Dendritic cell treated with granulocyte-macrophage colony-stimulating factor and Interleukin-4, amounts not matched to agents 40 ng/mL and 50 ng/mL, for 4 days (primary cell): ENCODE data around the gene NUB1.

ENCODE experiments used
- H3K27ac Mint-ChIP-seq: one replicate; pipeline ENCODE4 v1.8.0; 2022; ENCODE audit warnings: mild to moderate bottlenecking, mixed read lengths
- H3K27me3 Mint-ChIP-seq: one replicate; pipeline ENCODE4 v1.8.0; 2022; ENCODE audit warnings: mild to moderate bottlenecking, mixed read lengths
- H3K36me3 Mint-ChIP-seq: one replicate; pipeline ENCODE4 v1.8.0; 2022; ENCODE audit warnings: low read depth, mixed read lengths
- H3K4me1 Mint-ChIP-seq: one replicate; pipeline ENCODE4 v1.8.0; 2022; ENCODE audit warnings: low read depth, mixed read lengths
- H3K4me3 Mint-ChIP-seq: one replicate; pipeline ENCODE4 v1.8.0; 2022; ENCODE audit warnings: mild to moderate bottlenecking, moderate library complexity, mixed read lengths
- H3K9me3 Mint-ChIP-seq: one replicate; pipeline ENCODE4 v1.8.0; 2022; ENCODE audit warnings: mixed read lengths
- intact Hi-C: fragments of 100-400 bp; cut with micrococcal nuclease; formaldehyde crosslinking; loops from one replicate; pipeline ENCODE4 v1.15.0; 2022

NUB1 gene

DNA sequence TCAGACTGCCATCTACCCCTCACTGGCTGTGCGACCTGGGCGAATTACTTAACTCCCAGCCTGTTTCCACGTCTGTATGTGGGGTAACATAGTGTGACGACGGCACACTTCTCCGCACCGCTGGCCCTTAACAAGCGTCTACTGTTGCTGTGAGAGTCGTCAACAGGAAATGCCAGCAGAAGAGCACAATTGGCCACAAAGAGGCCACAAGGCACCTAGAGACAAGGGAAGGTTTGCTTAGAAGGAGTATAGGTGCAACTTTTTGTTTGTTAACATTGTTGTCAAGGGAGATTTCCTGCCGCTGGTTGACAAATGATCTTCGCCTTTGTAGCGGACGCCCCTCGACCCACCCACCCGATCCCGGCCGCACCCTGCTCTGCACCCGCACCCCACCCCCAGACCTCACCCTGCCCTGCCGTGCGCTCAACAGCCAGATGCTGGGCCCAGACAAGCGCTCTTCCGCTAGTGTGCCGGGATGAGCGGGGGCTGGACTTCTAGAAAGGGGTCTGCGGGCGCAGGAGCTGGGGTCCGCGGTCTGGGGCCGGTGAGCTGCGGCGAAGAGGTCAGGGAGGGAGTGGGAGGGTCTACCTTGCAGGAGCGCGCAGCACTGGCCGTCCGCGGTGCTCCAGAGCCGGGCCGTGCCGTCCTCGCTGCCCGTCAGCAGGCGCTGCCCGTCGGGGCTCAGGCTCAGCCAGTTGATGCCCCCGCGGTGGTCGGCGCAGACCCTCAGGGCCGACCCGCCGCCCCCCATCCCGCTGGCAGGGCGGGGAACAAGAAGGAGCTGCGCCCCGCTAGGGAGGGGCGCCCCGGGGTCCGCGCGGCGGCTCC is 67.4 kb downstream of the NUB1 start:
- H3K27ac Mint-ChIP-seq, result no peak overlapping the region
- peaks cover 80% of the 10 kb centered on the region for H3K27me3 Mint-ChIP-seq
- intact Hi-C loops, result no loop called here
- no peaks in the 10 kb centered on the region for H3K36me3 Mint-ChIP-seq
- H3K4me3 Mint-ChIP-seq, result peak overlapping the region; percentile 2
- H3K9me3 Mint-ChIP-seq, result no peaks in the 10 kb centered on the region
- peaks cover 52% of the 10 kb centered on the region for H3K4me1 Mint-ChIP-seq

DNA sequence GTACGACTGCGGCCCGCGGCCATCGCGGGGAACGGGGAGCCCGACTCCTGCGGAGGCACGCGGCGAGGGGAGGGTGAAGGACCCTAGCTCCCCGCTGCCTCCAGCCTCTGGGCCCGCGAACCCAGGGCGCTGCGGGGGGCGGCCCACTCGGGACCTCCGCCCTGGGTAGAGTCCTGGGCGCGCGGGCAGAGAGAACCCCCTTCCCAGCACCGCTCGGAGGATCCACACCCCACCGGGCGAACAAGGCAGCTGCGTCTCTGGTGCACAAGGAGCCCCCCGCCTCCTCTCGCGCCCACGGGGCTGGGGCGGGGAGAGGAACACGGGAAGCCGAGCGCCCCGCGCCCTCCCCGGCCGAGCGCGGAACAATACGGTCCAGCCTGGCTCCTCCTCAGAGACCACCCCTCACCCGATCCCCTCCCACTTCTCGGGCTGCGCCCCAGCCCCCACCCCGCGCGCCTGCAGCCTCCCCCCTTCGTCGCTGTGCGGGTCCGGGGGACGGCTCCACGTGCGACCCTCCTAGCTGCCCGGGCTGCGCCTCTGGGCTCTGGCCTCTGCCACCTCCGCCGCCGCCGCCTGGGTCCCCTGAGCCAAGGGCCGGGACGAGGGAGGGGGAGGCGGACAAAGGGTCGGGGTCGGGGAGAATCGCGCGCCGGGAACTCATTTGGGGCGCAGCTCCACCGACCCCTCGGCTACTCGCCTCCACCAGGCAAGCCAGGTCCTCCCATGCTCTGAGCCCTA is 68.2 kb downstream of the NUB1 start, which contains the start of gene WDR86:
Gene WDR86, minus strand, starts transcription at position 372 of the 738 bp plus-strand sequence. CDS start 449 bp downstream, outside the sequence.
- H3K4me3 Mint-ChIP-seq, result peak within 1 kb of the TSS; percentile 48
- peaks cover 79% of the 10 kb centered on the region for H3K27me3 Mint-ChIP-seq
- H3K4me1 Mint-ChIP-seq, result peaks cover 44% of the 10 kb centered on the region
- no peaks in the 10 kb centered on the region for H3K36me3 Mint-ChIP-seq
- no peaks in the 10 kb centered on the region for H3K9me3 Mint-ChIP-seq
- H3K27ac Mint-ChIP-seq, result peak within 1 kb of the TSS; percentile 23
- intact Hi-C loops, result no loop called here

DNA sequence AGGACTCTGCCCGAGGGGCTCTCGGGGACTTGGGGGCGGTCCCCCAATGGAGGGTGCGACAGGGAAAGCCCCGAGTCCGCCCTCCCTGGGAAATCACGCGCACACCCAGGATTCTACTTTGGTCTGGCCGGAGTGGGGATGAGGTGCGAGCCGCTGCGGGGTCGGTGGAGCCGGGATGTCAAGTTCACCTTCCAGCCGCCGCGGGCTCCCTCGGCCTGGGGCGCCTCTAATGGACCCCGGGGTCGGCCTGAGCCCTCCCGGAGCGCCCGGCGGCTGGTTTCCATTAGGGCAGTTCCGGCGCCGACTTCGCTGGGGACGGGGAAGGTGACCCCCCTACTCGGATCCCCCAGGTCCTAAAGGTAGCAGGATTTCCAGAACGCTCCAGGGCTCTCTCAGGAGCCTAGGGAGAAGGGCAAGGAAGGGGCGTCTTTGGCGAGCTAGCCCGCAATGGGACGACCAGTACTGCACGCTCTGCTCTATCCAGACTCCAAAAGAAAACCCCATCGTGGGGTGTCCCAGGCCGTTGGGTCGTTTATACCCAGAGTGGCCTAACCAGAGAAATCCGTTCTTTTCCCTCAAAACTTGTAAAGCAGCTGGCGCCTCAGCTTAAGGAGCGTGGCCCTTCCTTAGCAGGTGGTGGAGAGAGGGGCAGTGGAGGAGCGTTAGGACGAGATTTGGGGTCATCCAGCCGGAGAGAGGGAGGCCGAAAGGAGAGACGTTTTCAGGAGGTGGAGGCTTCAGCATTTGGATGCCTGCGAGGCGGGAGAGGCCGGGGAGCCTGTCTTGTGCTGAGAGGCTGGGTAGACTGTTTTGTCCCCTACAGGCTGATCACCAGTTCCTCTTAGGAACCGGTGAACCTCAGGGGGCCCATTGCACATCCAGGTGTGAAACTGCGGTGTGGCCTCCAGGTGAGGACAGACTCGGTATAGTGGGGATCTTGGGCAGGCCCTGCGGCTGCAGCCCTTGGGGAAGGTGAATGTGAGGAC is 69.1 kb downstream of the NUB1 start:
- intact Hi-C loops, result no loop called here
- peak overlapping the region; percentile 48 for H3K4me3 Mint-ChIP-seq
- H3K9me3 Mint-ChIP-seq, result no peaks in the 10 kb centered on the region
- H3K4me1 Mint-ChIP-seq, result peaks cover 40% of the 10 kb centered on the region
- no peaks in the 10 kb centered on the region for H3K36me3 Mint-ChIP-seq
- H3K27me3 Mint-ChIP-seq, result peaks cover 71% of the 10 kb centered on the region
- peak overlapping the region; percentile 23 for H3K27ac Mint-ChIP-seq

DNA sequence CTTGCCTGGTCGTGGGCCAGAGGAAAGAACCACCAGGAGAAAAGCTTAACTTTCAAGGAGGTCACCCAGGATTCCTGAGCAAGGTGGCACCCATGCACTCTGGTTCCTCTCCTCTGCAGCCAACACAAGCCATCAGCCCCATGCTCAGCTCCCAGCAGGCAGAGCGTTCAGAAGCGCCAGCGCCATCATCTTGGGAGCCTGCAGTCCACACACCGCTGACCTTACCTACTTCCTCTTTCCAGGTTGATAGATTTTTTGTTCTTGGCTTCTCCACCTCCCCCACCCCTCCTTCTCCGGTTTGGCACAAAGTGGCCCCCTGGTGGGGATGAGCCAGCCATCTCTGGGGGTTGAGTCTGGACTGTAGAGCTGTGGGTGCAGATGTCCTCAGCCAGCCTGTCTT is 69.9 kb downstream of the NUB1 start:
- intact Hi-C loops, result no loop called here
- H3K4me1 Mint-ChIP-seq, result peaks cover 46% of the 10 kb centered on the region
- H3K9me3 Mint-ChIP-seq, result no peaks in the 10 kb centered on the region
- H3K27ac Mint-ChIP-seq, result no peak overlapping the region
- no peaks in the 10 kb centered on the region for H3K36me3 Mint-ChIP-seq
- peaks cover 64% of the 10 kb centered on the region for H3K27me3 Mint-ChIP-seq
- no peak overlapping the region for H3K4me3 Mint-ChIP-seq

DNA sequence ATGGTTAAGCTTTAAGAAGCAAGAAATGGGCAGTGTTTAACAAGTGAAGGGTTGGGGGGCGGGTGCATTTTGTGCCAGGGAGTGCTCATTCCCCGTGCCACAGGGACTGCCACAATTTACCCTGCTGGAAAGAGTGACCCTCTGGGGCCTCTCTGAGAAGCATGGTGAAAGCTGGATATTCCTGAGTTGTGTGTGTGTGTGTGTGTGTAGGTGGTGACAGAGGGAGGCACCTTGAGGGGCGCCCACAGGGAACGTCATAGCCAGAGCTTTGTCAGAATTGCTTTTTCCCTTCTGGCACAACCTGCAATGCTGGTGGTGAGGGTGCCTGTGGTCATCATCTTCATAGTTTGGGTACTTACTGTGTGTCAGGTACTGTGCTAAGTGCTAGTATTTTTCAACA is 70.7 kb downstream of the NUB1 start:
- Mint-ChIP-seq H3K4me3 (no peak overlapping the region), H3K27ac (no peak overlapping the region), H3K27me3 (peaks cover 61% of the 10 kb centered on the region), H3K36me3 (no peaks in the 10 kb centered on the region), H3K9me3 (no peaks in the 10 kb centered on the region), H3K4me1 (peaks cover 54% of the 10 kb centered on the region)
- intact Hi-C loops, result no loop called here

DNA sequence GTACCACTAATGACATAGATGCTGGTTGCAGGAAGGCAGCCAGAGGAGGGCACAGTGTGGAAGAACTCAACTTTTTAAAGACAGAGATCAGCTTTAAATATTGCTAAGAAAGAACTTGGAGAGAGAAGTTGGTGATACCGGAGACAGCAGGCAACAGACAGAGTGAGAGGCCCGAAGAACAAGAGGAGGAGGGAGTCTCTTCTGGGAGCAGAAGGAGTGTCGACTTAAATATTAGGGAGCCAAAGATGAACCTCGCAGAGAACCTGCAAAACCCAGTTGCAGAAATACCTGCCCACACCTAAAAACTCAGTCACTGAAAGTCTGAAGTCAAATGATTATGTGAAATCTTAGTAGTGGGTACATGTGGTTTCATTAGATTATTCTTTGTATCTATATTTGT is 71.6 kb downstream of the NUB1 start:
- no peaks in the 10 kb centered on the region for H3K9me3 Mint-ChIP-seq
- H3K27ac Mint-ChIP-seq, result no peak overlapping the region
- H3K36me3 Mint-ChIP-seq, result no peaks in the 10 kb centered on the region
- H3K27me3 Mint-ChIP-seq, result peaks cover 54% of the 10 kb centered on the region
- no peak overlapping the region for H3K4me3 Mint-ChIP-seq
- H3K4me1 Mint-ChIP-seq, result peaks cover 57% of the 10 kb centered on the region
- intact Hi-C loops, result no loop called here

DNA sequence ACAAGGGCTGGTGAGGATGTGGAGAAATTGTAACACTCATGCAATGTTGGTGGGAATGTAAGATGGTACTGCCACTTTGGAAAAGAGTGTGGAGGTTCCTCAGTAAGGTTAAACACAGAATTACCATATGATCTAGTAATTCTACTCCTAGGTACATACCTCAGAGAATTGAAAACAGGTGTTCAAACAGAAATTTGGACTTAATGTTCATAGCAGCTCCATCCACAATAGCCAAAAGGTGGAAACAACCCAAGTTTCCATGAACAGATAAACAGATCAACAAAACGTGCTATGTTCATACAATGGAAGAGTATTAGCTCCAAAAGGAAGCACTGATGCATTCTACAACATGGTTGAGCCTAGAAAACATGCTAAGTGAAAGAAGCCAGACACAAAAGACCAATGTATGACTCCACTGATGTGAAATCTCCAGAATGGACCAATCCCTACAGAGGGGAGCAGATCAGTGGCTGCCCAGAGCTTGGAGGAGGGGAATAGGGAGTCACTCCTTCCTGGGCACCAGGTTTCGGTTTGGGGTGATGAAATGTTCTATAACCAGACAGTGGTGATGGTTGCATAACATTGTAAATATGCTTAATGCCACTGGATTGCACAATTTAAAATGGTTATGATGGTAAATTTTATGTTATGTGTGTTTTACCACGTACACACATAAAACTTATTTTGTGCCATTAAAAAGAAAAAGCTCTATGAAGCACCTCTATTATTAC is 73.9 kb downstream of the NUB1 start:
- Mint-ChIP-seq H3K4me3 (no peak overlapping the region), H3K27me3 (peaks cover 35% of the 10 kb centered on the region), H3K4me1 (peaks cover 43% of the 10 kb centered on the region), H3K36me3 (no peaks in the 10 kb centered on the region), H3K27ac (no peak overlapping the region), H3K9me3 (peaks cover 7% of the 10 kb centered on the region)
- intact Hi-C loops, result no loop called here

DNA sequence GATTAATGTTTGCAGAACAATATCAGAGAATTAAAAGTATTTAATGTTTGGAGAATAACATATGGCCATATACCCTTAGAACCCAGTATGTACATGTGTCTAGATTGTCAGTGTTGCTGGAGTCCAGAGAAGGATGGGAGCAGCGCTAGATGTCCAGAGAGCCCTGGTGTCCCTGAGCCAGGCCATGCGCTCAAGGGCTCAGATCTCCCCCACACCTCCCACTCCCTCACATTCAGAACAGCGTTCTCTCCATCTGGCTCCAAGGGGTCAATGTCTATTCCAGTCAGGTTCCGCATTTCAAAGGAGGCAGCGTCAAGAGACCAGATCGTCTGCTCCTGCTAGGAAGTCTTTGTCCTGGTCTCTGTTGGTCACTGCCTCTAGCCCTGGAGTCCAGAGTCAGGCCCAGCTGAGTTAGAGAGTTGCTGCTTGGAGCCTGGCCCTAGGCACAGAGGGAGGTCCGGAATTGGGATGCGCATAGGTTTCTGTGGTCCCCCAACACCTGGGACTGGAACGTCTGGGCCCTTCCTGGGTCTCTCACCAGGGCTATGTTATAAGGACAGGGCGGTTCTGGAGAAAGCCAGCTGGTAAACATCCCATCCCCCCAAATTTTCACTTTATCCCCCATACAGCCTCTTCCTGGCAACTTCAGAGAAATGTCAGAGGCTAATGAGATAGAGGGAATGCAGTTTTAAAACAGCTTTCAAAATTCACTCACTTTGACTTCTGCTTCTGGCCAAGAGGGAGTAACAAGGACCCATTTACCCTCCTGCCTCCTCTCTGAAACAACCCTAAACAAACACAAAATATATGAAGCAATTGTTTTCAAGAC is 74.7 kb downstream of the NUB1 start:
- Mint-ChIP-seq H3K4me1 (peaks cover 35% of the 10 kb centered on the region), H3K27me3 (peaks cover 28% of the 10 kb centered on the region), H3K4me3 (no peak overlapping the region), H3K36me3 (no peaks in the 10 kb centered on the region), H3K27ac (peak overlapping the region; percentile 44), H3K9me3 (peaks cover 8% of the 10 kb centered on the region)
- intact Hi-C loops, result no loop called here

DNA sequence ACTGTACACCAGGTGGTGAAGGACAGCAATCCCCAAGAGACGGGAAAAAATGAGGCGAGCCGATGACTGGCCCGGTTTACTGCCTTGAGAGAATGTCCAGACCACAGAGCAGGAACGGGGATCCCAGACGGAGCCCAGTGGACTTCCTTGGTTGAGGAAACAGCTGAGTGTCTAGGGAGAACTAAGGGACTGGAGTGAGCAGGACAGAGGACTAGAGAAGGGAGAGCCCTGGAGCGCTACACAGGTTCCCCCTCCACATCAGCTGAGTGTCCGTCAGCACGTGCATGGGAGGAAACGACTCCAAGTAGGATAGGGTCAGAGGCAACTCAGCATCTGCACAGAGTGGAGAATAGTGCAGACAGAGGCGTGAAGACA is 75.3 kb downstream of the NUB1 start:
- Mint-ChIP-seq H3K9me3 (peaks cover 14% of the 10 kb centered on the region), H3K36me3 (no peaks in the 10 kb centered on the region), H3K27ac (peak overlapping the region; percentile 44), H3K4me1 (peaks cover 29% of the 10 kb centered on the region), H3K4me3 (no peak overlapping the region), H3K27me3 (peaks cover 25% of the 10 kb centered on the region)
- intact Hi-C loops, result no loop called here

DNA sequence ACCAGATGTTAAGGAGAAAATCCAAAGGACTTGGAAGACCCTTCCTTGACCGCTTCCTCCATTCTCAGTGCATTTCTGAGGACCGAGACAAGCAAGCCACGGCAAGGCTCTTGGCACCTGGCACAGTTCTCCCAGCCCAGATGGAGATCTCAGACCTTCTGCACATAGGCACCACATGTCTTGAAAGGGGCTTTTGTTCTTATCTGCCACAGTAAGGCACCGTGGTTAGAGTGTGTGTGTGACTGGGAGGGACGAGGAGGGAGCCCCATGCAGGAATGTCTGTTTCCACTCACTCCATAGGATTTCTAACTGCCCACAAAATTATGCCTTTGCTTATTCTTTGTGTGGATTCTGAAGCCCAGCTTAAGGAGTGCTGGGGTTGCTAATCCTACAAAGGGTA is 78.5 kb downstream of the NUB1 start:
- Mint-ChIP-seq H3K9me3 (peaks cover 23% of the 10 kb centered on the region), H3K4me3 (no peak overlapping the region), H3K4me1 (peaks cover 24% of the 10 kb centered on the region), H3K36me3 (no peaks in the 10 kb centered on the region), H3K27me3 (peaks cover 17% of the 10 kb centered on the region), H3K27ac (no peak overlapping the region)
- intact Hi-C loops, result no loop called here

DNA sequence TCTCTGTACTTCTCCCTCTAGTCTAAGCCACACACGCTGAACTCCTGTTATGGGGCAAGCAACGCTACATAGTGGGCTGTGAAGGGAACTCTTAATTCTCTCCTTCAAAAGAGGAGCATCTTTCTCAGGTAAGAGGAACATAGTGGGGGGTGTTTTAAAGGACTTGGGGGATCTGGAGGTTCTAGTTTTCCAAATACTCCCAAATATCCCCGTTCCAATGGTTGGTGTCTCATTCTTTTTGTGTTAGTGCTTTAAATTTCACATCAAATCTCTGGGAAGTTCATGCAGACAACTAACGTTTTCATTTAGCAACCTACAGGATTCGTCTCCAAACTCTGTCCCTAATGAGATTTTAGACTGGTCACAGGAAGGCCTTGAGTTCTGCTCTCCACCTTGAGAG is 80.6 kb downstream of the NUB1 start:
- intact Hi-C loops, result no loop called here
- Mint-ChIP-seq H3K9me3 (peaks cover 23% of the 10 kb centered on the region), H3K27ac (no peak overlapping the region), H3K4me1 (peaks cover 4% of the 10 kb centered on the region), H3K36me3 (no peaks in the 10 kb centered on the region), H3K27me3 (peaks cover 13% of the 10 kb centered on the region), H3K4me3 (no peak overlapping the region)

DNA sequence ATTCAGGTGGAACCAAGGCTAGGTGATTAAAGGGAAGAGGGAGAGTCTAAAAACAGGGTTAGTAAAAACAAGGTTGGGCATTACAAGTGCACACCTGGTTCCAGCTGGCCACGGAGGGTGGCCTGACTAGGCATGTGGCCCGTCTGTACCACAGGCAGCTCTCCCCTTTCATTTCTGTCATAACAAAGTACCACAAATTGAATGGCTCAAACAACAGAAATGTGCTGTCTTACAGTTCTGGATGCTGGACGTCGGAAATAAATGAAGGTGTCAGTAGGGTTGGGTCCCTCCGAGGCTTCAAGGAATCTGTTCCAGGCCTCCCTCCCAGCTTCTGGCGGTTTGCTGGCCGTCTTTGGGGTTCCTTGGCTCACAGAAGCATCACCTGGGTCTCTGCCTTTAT is 81.6 kb downstream of the NUB1 start:
- Mint-ChIP-seq H3K27ac (no peak overlapping the region), H3K4me3 (no peak overlapping the region), H3K9me3 (peaks cover 23% of the 10 kb centered on the region), H3K27me3 (peaks cover 19% of the 10 kb centered on the region), H3K36me3 (no peaks in the 10 kb centered on the region), H3K4me1 (peaks cover 3% of the 10 kb centered on the region)
- intact Hi-C loops, result no loop called here
